ENCODE results near the gene TBCD. TPM values are rescaled to one million over a fixed set of nuclear protein-coding genes. Genes with fewer than 3 reads are reported as not detected.

Gene TBCD
- total RNA-seq, 1 donor from 2014 or later: 84.8 TPM

DNA sequence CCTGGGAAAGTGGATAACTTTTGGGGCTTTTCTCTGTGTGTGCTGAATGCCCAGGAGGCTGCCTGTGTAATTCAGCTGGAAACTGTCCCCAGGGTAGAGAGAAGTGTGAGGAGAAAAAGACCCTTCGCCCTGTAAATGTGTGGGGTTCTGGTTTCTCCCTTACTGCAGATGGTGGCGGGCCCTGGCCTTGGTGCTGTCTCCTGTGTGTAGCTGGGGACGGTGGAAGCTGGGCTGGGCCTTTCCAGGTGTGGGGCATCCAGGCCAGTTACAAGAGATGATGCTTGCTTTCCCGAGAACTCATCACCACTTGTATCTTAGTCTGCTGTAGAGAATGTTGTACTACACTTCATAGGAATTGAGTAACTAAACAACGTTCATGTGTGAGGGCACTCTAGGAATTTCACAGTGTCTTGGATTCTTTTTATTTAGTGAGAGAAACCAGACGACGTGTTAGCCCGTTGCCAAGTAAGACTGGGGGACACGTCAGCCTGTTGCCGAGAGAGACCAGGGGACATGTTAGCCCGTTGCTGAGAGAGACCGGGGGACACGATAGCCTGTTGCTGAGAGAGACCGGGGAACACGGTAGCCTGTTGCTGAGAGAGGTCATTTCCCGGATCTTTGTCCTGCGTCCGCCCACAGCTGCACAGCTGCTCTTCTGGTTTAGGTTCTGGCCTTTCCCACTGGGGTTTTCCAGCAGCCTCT lies 43.1 kb downstream of the TBCD start:
- DNase-seq: no peak
- H3K4me3 ChIP-seq: no peak overlapping the region
- ATAC-seq: peak in 1 of 2 donors; percentile 36
- peaks cover 10% of the 10 kb centered on the region for H3K4me1 ChIP-seq
- no peak overlapping the region for H3K27ac ChIP-seq
- no peaks in the 10 kb centered on the region for H3K27me3 ChIP-seq (ENCODE audit: low read depth)
- TF ChIP-seq, protein P1, sequence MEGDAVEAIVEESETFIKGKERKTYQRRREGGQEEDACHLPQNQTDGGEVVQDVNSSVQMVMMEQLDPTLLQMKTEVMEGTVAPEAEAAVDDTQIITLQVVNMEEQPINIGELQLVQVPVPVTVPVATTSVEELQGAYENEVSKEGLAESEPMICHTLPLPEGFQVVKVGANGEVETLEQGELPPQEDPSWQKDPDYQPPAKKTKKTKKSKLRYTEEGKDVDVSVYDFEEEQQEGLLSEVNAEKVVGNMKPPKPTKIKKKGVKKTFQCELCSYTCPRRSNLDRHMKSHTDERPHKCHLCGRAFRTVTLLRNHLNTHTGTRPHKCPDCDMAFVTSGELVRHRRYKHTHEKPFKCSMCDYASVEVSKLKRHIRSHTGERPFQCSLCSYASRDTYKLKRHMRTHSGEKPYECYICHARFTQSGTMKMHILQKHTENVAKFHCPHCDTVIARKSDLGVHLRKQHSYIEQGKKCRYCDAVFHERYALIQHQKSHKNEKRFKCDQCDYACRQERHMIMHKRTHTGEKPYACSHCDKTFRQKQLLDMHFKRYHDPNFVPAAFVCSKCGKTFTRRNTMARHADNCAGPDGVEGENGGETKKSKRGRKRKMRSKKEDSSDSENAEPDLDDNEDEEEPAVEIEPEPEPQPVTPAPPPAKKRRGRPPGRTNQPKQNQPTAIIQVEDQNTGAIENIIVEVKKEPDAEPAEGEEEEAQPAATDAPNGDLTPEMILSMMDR (IDR thresholded peaks at IDR 0.05): no peak
- H3K36me3 ChIP-seq: peaks cover 24% of the 10 kb centered on the region
- intact Hi-C loops (cut with DNase I): no loop called here
- no peaks in the 10 kb centered on the region for H3K9me3 ChIP-seq

GRCh38 chr17:82795615-82796014 lies 43.8 kb downstream of the TBCD start:
- ATAC-seq (peak; percentile 86 to 88), DNase-seq (peak; percentile 79)
- TF ChIP-seq, protein P1 (IDR thresholded peaks at IDR 0.05): no peak
- Histone ChIP-seq H3K4me1 (peaks cover 10% of the 10 kb centered on the region), H3K27me3 (ENCODE audit: low read depth) (no peaks in the 10 kb centered on the region), H3K4me3 (no peak overlapping the region), H3K36me3 (peaks cover 31% of the 10 kb centered on the region), H3K27ac (peak overlapping the region; percentile 14), H3K9me3 (no peaks in the 10 kb centered on the region)
- intact Hi-C loops (cut with DNase I): no loop called here

- no peak for DNase-seq
- TF ChIP-seq, protein P1 (IDR thresholded peaks at IDR 0.05): no peak
- intact Hi-C loops (cut with DNase I): no loop called here
- Histone ChIP-seq H3K4me1 (peaks cover 10% of the 10 kb centered on the region), H3K27ac (no peak overlapping the region), H3K4me3 (no peak overlapping the region), H3K27me3 (ENCODE audit: low read depth) (no peaks in the 10 kb centered on the region), H3K36me3 (peaks cover 32% of the 10 kb centered on the region), H3K9me3 (no peaks in the 10 kb centered on the region)
- ATAC-seq: no peak
Observed at GRCh38 chr17:82797061-82797460, 45.2 kb downstream of the TBCD start.

- H3K4me1 ChIP-seq: peaks cover 10% of the 10 kb centered on the region
- H3K9me3 ChIP-seq: no peaks in the 10 kb centered on the region
- no peak for ATAC-seq
- intact Hi-C loops (cut with DNase I): no loop called here
- TF ChIP-seq, protein P1 (IDR thresholded peaks at IDR 0.05): no peak
- no peaks in the 10 kb centered on the region for H3K27me3 ChIP-seq (ENCODE audit: low read depth)
- no peak overlapping the region for H3K27ac ChIP-seq
- peaks cover 29% of the 10 kb centered on the region for H3K36me3 ChIP-seq
- DNase-seq: no peak
- no peak overlapping the region for H3K4me3 ChIP-seq
Observed at GRCh38 chr17:82798752-82799151, 46.9 kb downstream of the TBCD start.

DNA sequence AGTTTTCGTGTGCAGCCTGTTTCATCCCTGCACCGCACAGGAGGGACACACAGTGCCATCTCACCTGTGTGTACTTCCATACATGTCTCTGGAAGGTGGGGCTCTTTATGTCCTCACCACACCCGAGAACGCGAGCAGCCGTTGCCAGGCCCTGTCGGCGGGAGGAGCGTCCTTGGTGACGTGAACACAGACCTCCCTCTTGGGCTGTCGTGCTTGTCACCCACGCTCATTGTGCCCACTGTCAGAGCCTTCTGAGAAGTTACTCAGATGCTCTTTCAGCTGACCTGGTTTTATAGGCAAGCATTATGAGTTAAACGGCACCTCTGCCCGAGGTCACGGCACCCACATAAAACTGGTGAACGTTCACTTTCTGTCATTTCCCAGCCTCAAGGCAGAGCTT lies 47.7 kb downstream of the TBCD start:
- intact Hi-C loops (cut with DNase I): no loop called here
- DNase-seq: no peak
- Histone ChIP-seq H3K27ac (no peak overlapping the region), H3K9me3 (no peaks in the 10 kb centered on the region), H3K4me3 (no peak overlapping the region), H3K36me3 (peaks cover 29% of the 10 kb centered on the region), H3K4me1 (peaks cover 10% of the 10 kb centered on the region), H3K27me3 (ENCODE audit: low read depth) (no peaks in the 10 kb centered on the region)
- TF ChIP-seq, protein P1 (IDR thresholded peaks at IDR 0.05): no peak
- no peak for ATAC-seq

Measured in lower lobe of right lung (tissue), 2 donors.